Spleen (tissue), 7 donors: Measurements from ENCODE around the gene TAS2R60.
A peak's percentile ranks its signal among the peaks of the same experiment; 100 is the strongest.

Experiments
- CTCF ChIP-seq, 11 experiments: fragments of 200-600 bp in 7 of 11; fragments of 450-650 bp in 4 of 11; sonication (generic) in 4 of 11; IDR thresholded peaks in 8 of 11; conservative IDR thresholded peaks in 3 of 11; 1 replicate in 7 of 11; 2 replicates in 4 of 11; pipeline versions ENCODE4 v1.4.0 to v1.8.0; 2016 to 2021; ENCODE audit warnings: antibody characterized with exemption in 11 of 11, inconsistent platforms in 4 of 11, mild to moderate bottlenecking in 1 of 11
- POLR2A ChIP-seq, 3 donors: fragments of 450-650 bp; IDR thresholded peaks; one replicate each; pipeline ENCODE4 v1.5.1; 2017; ENCODE audit warnings: antibody characterized with exemption in 3 of 3, mild to moderate bottlenecking in 1 of 3
- POLR2AphosphoS5 ChIP-seq, 3 donors: sonication (generic); formaldehyde crosslinking; IDR thresholded peaks; one replicate each; pipeline ENCODE4 v1.5.1; 2017; ENCODE audit warnings: antibody characterized with exemption in 3 of 3
- donor health status: DM: no; HTN: no; CAD: no; lungs with moderate emphysema.
- donor health status: DM: no; HTN: no; CAD: no.
- donor health status: DM: no; HTN: no; CAD: no.

DNA sequence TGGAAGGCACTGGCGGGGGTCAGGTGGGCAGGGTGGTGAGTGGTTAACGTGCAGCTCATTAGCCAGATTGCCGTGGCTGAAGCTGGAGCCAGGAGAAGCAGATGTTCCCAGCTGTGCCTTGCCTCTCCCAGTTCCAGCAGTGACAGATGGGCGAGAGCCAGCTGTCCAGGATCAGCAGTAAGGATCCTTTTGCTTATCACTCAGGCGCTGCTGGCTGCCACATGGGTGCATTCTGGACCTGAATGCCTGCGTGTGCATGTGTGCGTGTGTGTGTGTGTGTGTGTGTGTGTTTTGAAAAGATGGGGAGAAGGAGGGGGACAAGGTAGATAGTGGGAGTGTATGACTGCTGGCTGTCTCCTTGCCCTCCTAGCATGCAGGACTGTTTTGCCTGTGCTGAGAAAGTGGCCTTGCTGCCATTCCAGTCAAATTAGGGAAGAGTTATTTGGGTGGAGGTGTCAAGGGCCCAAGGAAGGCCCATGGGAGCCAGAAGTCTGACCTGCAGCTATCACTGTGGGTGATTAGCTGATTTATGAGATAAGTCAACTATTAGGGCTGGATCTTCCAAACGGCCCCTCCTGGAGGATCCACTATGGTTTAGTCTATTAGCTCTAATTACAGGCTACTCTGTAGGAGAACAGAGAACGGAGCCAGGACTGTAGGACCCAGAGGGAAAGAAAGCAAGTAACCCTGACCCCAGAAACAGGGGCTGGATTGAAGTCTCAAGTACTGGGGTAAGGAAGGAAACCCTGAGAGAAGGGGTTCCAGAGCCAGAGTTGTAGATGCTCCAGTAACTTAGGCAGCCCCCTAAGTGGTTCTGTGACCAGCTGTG, 37.9 kb upstream of the TAS2R60 start:
- TF ChIP-seq POLR2AphosphoS5 (IDR thresholded peaks at IDR 0.05) (peak; percentile 41 to 82 (median 80)), POLR2A (IDR thresholded peaks at IDR 0.05) (no peak), CTCF (IDR thresholded peaks at IDR 0.05 in 8 of 11, conservative IDR thresholded peaks at IDR 0.05 in 3 of 11) (no peak)
